Measurements from ENCODE around the gene DSCAML1.

The DSCAML1 gene

GRCh38 chr11:117502015-117502778 lies 294.8 kb downstream of the DSCAML1 start:
- no peak overlapping the region for H3K27ac ChIP-seq

GRCh38 chr11:117501237-117501898 lies 295.6 kb downstream of the DSCAML1 start:
- Histone ChIP-seq H3K27ac (no peak overlapping the region), H3K4me3 (no peak overlapping the region)

More at GRCh38 chr11:117502015-117502778, 294.8 kb downstream of the DSCAML1 start:
- no peak overlapping the region for H3K4me3 ChIP-seq

GRCh38 chr11:117498791-117499190 lies 298.2 kb downstream of the DSCAML1 start:
- Histone ChIP-seq H3K27ac (no peak overlapping the region), H3K4me3 (no peak overlapping the region)

GRCh38 chr11:117497206-117497951 lies 299.6 kb downstream of the DSCAML1 start:
- H3K4me3 ChIP-seq: no peak overlapping the region
- H3K27ac ChIP-seq: no peak overlapping the region

GRCh38 chr11:117495357-117495756 lies 301.7 kb downstream of the DSCAML1 start:
- H3K27ac ChIP-seq: no peak overlapping the region
- no peak overlapping the region for H3K4me3 ChIP-seq

GRCh38 chr11:117492578-117493251 lies 304.3 kb downstream of the DSCAML1 start:
- H3K27ac ChIP-seq: no peak overlapping the region
- no peak overlapping the region for H3K4me3 ChIP-seq

- no peak overlapping the region for H3K4me3 ChIP-seq
- H3K27ac ChIP-seq: no peak overlapping the region
Observed at GRCh38 chr11:117490911-117491310, 306.1 kb downstream of the DSCAML1 start.

GRCh38 chr11:117489999-117490679 lies 306.9 kb downstream of the DSCAML1 start:
- H3K4me3 ChIP-seq: no peak overlapping the region
- no peak overlapping the region for H3K27ac ChIP-seq

GRCh38 chr11:117488996-117489952 lies 307.7 kb downstream of the DSCAML1 start:
- H3K27ac ChIP-seq: no peak overlapping the region
- H3K4me3 ChIP-seq: no peak overlapping the region

- Histone ChIP-seq H3K27ac (no peak overlapping the region), H3K4me3 (no peak overlapping the region)
Observed at GRCh38 chr11:117486059-117486458, 311.0 kb downstream of the DSCAML1 start.

- no peak overlapping the region for H3K4me3 ChIP-seq
- no peak overlapping the region for H3K27ac ChIP-seq
Observed at GRCh38 chr11:117484156-117484555, 312.9 kb downstream of the DSCAML1 start.

- no peak overlapping the region for H3K4me3 ChIP-seq
- H3K27ac ChIP-seq: no peak overlapping the region
Observed at GRCh38 chr11:117483372-117483771, 313.6 kb downstream of the DSCAML1 start.

- Histone ChIP-seq H3K27ac (no peak overlapping the region), H3K4me3 (no peak overlapping the region)
Observed at GRCh38 chr11:117482881-117483280, 314.1 kb downstream of the DSCAML1 start.

- Histone ChIP-seq H3K27ac (no peak overlapping the region), H3K4me3 (no peak overlapping the region)
Observed at GRCh38 chr11:117481885-117482284, 315.1 kb downstream of the DSCAML1 start.

GRCh38 chr11:117481036-117481435 lies 316.0 kb downstream of the DSCAML1 start:
- H3K4me3 ChIP-seq: no peak overlapping the region
- no peak overlapping the region for H3K27ac ChIP-seq

GRCh38 chr11:117480221-117480620 lies 316.8 kb downstream of the DSCAML1 start:
- Histone ChIP-seq H3K4me3 (no peak overlapping the region), H3K27ac (no peak overlapping the region)

- no peak overlapping the region for H3K4me3 ChIP-seq
- H3K27ac ChIP-seq: no peak overlapping the region
Observed at GRCh38 chr11:117479372-117479771, 317.6 kb downstream of the DSCAML1 start.

GRCh38 chr11:117478926-117479325 lies 318.1 kb downstream of the DSCAML1 start:
- Histone ChIP-seq H3K4me3 (no peak overlapping the region), H3K27ac (no peak overlapping the region)
